MM.1S (cell line): ENCODE results near the gene NCOR2.

Experiments used
- DNase-seq: peaks from one replicate; pipeline ENCODE4 v3.0.0-alpha.2; 2015
- H2AFZ ChIP-seq: fragments of 300-600 bp; sonication (generic); 2 replicates; pipeline ENCODE4 v1.6.0; 2016; ENCODE audit warnings: antibody characterized with exemption, low read length
- H3F3A ChIP-seq: fragments of 300-600 bp; sonication (generic); 2 replicates; pipeline ENCODE4 v1.6.1; 2016; ENCODE audit warnings: mild to moderate bottlenecking, antibody characterized with exemption, low read length, moderate library complexity, mixed read lengths; ENCODE audit not compliant: insufficient read depth
- H3K27ac ChIP-seq: fragments of 300-600 bp; sonication (generic); 2 replicates; pipeline ENCODE4 v1.5.1; 2016; ENCODE audit warnings: mild to moderate bottlenecking, low read length
- H3K27me3 ChIP-seq: fragments of 300-600 bp; sonication (generic); replicated peaks from 2 replicates; pipeline ENCODE4 v1.6.0; 2016; ENCODE audit warnings: low read length; ENCODE audit not compliant: insufficient read depth
- H3K36me3 ChIP-seq: fragments of 300-600 bp; sonication (generic); replicated peaks from 2 replicates; pipeline ENCODE4 v1.6.1; 2016; ENCODE audit warnings: mild to moderate bottlenecking, low read length, mixed read lengths; ENCODE audit not compliant: insufficient read depth
- H3K4me1 ChIP-seq: fragments of 300-600 bp; sonication (generic); 2 replicates; pipeline ENCODE4 v1.6.1; 2016; ENCODE audit warnings: low read length, mixed read lengths
- H3K4me2 ChIP-seq: fragments of 300-600 bp; sonication (generic); 2 replicates; pipeline ENCODE4 v1.6.0; 2016; ENCODE audit warnings: low read depth, low read length
- H3K4me3 ChIP-seq: fragments of 300-600 bp; sonication (generic); 2 replicates; pipeline ENCODE4 v1.5.1; 2016; ENCODE audit warnings: low read length, mixed read lengths
- H3K79me2 ChIP-seq: fragments of 300-600 bp; sonication (generic); 2 replicates; pipeline ENCODE4 v1.6.1; 2016; ENCODE audit warnings: mixed run types, low read length, mixed read lengths
- H3K9ac ChIP-seq: fragments of 300-600 bp; sonication (generic); 2 replicates; pipeline ENCODE4 v1.6.1; 2016; ENCODE audit warnings: low read length, mixed read lengths
- H3K9me2 ChIP-seq: fragments of 300-600 bp; sonication (generic); replicated peaks from 2 replicates; pipeline ENCODE4 v1.6.1; 2016; ENCODE audit warnings: mild to moderate bottlenecking, low read length, mixed read lengths; ENCODE audit not compliant: insufficient read depth
- H3K9me3 ChIP-seq: fragments of 300-600 bp; sonication (generic); replicated peaks from 2 replicates; pipeline ENCODE4 v1.6.1; 2016; ENCODE audit warnings: mild to moderate bottlenecking, low read length, mixed read lengths; ENCODE audit not compliant: insufficient read depth
- H4K20me1 ChIP-seq: fragments of 300-600 bp; sonication (generic); 2 replicates; pipeline ENCODE4 v1.6.1; 2016; ENCODE audit warnings: mild to moderate bottlenecking, low read length, moderate library complexity, mixed read lengths; ENCODE audit not compliant: insufficient read depth
- EZH2 ChIP-seq: fragments of 300-600 bp; sonication (generic); optimal IDR thresholded peaks from 2 replicates; pipeline ENCODE3; 2017; ENCODE audit warnings: low read depth, mild to moderate bottlenecking, antibody characterized with exemption, low read length, mixed read lengths
- EZH2phosphoT487 ChIP-seq: fragments of 300-600 bp; sonication (generic); IDR thresholded peaks from 2 replicates; pipeline ENCODE4 v1.6.1; 2018; ENCODE audit warnings: antibody characterized with exemption, low read length
- TF ChIP-seq, protein P1 (sequence below): fragments of 300-600 bp; sonication (generic); IDR thresholded peaks from 2 replicates; pipeline ENCODE4 v1.5.1; 2016; ENCODE audit warnings: antibody characterized with exemption, low read length, mixed read lengths

Gene NCOR2

DNA sequence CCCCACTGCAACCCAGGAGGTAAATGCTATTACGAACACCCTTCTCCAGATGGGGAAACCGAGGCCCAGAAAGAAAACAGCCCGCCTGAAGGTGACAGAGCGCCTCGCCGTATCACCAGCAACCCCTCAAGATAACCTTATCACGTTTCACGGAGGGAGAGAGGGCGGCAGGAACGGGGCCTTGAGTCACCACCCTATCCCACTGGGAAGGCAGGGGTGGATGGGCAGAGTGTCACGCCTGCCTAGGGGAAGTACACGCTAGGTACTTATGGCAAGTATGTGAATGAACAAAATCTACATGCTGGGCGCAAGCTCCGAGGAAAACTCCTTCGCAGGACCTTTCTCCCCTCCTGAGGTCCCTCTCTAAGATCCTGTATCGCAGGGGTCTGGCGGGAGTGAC is 17.8 kb downstream of the NCOR2 start:
- peaks cover 97% of the 10 kb centered on the region for H3K79me2 ChIP-seq
- no peaks in the 10 kb centered on the region for H3K27me3 ChIP-seq
- H3K9me3 ChIP-seq, result no peaks in the 10 kb centered on the region
- H3K9ac ChIP-seq, result no peak overlapping the region
- no peaks in the 10 kb centered on the region for H3K36me3 ChIP-seq
- no peak overlapping the region for H3K27ac ChIP-seq
- peaks cover 8% of the 10 kb centered on the region; the same call in 1 of the 2 replicates for H3F3A ChIP-seq
- no peaks in the 10 kb centered on the region for H3K9me2 ChIP-seq
- TF ChIP-seq, protein P1, sequence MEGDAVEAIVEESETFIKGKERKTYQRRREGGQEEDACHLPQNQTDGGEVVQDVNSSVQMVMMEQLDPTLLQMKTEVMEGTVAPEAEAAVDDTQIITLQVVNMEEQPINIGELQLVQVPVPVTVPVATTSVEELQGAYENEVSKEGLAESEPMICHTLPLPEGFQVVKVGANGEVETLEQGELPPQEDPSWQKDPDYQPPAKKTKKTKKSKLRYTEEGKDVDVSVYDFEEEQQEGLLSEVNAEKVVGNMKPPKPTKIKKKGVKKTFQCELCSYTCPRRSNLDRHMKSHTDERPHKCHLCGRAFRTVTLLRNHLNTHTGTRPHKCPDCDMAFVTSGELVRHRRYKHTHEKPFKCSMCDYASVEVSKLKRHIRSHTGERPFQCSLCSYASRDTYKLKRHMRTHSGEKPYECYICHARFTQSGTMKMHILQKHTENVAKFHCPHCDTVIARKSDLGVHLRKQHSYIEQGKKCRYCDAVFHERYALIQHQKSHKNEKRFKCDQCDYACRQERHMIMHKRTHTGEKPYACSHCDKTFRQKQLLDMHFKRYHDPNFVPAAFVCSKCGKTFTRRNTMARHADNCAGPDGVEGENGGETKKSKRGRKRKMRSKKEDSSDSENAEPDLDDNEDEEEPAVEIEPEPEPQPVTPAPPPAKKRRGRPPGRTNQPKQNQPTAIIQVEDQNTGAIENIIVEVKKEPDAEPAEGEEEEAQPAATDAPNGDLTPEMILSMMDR, result no peak
- no peak for TF ChIP-seq EZH2
- TF ChIP-seq EZH2phosphoT487, result no peak
- H4K20me1 ChIP-seq, result no peaks in the 10 kb centered on the region
- no peak for DNase-seq
- no peak overlapping the region for H2AFZ ChIP-seq
- H3K4me2 ChIP-seq, result no peak overlapping the region
- peaks cover 10% of the 10 kb centered on the region for H3K4me1 ChIP-seq
- no peak overlapping the region for H3K4me3 ChIP-seq

DNA sequence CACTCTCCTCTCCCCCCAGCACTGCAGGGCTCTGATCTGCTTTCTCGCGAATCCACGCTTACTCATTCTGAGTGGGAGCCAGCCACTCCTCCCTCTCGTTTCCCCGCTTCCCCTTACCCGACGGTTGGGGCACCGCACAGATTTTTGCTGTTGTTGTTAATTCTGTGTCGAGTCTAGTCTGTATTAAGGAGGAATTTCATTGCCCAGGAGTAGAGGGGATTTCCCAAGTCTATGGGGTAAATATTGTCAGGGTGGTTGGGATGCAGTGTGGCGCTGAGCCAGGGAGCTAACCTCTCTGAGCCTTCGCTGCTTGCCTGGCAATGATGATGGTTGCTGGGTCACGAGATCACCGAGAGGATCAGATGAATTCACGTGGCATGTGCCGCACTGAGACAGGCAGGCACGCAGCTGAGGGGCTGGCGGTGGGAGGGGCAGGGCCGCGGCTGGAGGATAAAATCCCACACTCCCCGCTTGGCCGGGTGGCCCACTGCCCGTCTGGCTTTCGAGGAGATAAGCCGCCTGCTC is 18.5 kb downstream of the NCOR2 start:
- Histone ChIP-seq H3K9me3 (no peaks in the 10 kb centered on the region), H3F3A (peaks cover 8% of the 10 kb centered on the region; the same call in 1 of the 2 replicates), H3K27me3 (no peaks in the 10 kb centered on the region), H2AFZ (no peak overlapping the region), H3K4me1 (peaks cover 10% of the 10 kb centered on the region), H3K9me2 (no peaks in the 10 kb centered on the region), H3K9ac (no peak overlapping the region), H3K4me3 (no peak overlapping the region), H3K79me2 (peaks cover 97% of the 10 kb centered on the region), H3K4me2 (no peak overlapping the region), H3K36me3 (no peaks in the 10 kb centered on the region), H4K20me1 (no peaks in the 10 kb centered on the region), H3K27ac (no peak overlapping the region)
- no peak for TF ChIP-seq EZH2phosphoT487
- no peak for TF ChIP-seq EZH2
- TF ChIP-seq, protein P1, result no peak
- no peak for DNase-seq

DNA sequence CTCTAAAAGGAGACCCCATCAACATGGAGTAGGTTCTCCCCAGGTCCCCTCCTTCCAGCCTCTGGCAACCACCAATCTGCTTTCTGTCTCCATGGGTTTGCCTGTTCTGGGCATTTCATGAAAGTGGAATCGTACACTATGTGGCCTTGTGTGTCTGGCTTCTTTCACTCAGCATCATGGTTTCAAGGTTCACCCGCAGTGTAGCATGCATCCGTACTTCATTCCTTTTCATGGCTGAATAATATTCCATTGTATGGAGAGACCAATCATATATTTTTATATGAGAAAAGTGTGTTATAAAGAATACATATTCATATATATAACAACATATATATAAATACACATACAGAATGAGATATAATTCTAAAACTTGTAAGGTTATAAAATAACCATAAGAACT is 19.8 kb downstream of the NCOR2 start:
- no peaks in the 10 kb centered on the region for H3K36me3 ChIP-seq
- TF ChIP-seq EZH2phosphoT487, result no peak
- TF ChIP-seq, protein P1, result no peak
- TF ChIP-seq EZH2, result no peak
- H3K27me3 ChIP-seq, result no peaks in the 10 kb centered on the region
- H4K20me1 ChIP-seq, result no peaks in the 10 kb centered on the region
- H3K4me1 ChIP-seq, result peaks cover 10% of the 10 kb centered on the region
- no peaks in the 10 kb centered on the region for H3K9me2 ChIP-seq
- H3K4me3 ChIP-seq, result no peak overlapping the region
- H3K27ac ChIP-seq, result no peak overlapping the region
- peaks cover 8% of the 10 kb centered on the region; the same call in 1 of the 2 replicates for H3F3A ChIP-seq
- no peak for DNase-seq
- no peak overlapping the region for H3K4me2 ChIP-seq
- H3K79me2 ChIP-seq, result peaks cover 95% of the 10 kb centered on the region
- no peaks in the 10 kb centered on the region for H3K9me3 ChIP-seq
- H3K9ac ChIP-seq, result no peak overlapping the region
- H2AFZ ChIP-seq, result no peak overlapping the region
